ENCODE measurements around the gene ANKEF1.

DNA sequence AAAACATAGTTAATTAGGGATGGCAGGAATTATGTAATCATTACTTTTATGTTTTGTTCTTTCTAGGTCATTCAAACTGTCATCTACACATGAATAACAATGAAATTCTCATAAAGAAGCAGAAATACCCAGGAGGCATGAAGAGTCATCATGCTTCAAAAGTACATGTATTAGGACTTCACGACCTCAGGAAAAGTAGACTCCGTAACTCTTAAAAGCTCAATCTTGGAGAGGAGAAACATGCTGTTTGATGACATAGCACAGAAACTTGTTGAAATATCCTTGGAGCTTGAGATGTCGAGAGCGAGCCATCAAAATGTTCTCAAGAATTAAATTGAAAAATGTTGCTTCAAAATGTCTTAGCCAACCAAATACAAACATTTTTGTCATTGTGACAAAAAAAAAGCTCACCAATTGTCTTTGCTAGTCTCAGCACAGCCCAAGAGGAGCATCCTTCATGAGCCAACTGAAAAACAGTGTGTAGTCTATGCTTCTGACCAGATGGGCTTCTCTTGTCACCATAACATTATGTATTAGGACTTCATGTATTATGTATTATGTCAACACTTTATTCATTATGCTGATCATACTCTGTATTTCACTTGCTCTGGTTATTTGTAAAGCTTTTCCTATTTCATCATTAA, 28.2 kb upstream of the ANKEF1 start:
- TF ChIP-seq, protein P1, sequence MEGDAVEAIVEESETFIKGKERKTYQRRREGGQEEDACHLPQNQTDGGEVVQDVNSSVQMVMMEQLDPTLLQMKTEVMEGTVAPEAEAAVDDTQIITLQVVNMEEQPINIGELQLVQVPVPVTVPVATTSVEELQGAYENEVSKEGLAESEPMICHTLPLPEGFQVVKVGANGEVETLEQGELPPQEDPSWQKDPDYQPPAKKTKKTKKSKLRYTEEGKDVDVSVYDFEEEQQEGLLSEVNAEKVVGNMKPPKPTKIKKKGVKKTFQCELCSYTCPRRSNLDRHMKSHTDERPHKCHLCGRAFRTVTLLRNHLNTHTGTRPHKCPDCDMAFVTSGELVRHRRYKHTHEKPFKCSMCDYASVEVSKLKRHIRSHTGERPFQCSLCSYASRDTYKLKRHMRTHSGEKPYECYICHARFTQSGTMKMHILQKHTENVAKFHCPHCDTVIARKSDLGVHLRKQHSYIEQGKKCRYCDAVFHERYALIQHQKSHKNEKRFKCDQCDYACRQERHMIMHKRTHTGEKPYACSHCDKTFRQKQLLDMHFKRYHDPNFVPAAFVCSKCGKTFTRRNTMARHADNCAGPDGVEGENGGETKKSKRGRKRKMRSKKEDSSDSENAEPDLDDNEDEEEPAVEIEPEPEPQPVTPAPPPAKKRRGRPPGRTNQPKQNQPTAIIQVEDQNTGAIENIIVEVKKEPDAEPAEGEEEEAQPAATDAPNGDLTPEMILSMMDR (IDR thresholded peaks at IDR 0.05): no peak
- TF ChIP-seq EZH2 (IDR thresholded peaks at IDR 0.05; ENCODE audit: borderline replicate concordance, insufficient read depth, low read depth, low read length, poor library complexity, severe bottlenecking): no peak
